Measurements from ENCODE around the gene ZNF579.
A peak's percentile ranks its signal among the peaks of the same experiment; 100 is the strongest.

ZNF579 gene

DNA sequence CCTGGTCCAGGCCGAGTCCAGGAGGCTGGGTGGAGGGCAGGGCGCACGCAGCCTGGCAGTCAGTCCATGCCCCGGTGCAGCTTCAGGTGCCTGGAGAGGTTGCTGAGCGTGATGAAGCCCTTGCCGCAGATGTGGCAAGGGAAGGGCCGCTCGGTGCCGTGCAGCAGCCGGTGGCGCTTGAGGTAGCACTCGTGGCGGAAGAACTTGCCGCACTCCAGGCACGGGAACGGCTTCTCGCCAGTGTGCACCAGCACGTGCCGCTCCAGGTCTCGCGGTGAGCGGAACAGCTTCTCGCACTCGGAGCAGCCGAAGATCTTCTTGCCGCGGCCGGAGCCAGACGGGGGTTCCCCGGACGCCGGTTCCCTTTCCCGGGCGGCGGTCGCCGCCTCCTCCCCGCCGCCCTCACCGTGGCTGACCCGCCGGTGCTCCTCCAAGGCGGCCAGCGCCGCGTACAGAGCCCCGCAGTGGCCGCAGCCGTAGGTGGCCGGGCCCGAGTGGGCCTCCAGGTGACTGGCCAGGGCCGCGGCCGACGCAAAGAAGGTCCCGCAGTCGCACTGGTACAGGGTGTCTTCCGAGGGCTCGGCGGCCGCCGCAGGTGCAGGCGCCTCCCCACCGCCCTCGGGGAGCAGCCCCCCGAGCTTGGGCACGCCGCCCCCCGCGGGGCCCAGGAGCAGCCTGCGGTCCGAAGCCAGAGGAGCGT is 11.9 kb upstream of the ZNF579 start:
- Histone ChIP-seq H3K9me3 (ENCODE audit: insufficient read depth, low read length) (no peaks in the 10 kb centered on the region), H3K4me1 (ENCODE audit: insufficient read depth, insufficient read length) (peaks cover 4% of the 10 kb centered on the region), H3K36me3 (ENCODE audit: insufficient read depth, insufficient read length, low read length) (peaks cover 40% of the 10 kb centered on the region), H3K27me3 (ENCODE audit: insufficient read depth, insufficient read length) (no peaks in the 10 kb centered on the region), H3K9ac (ENCODE audit: insufficient read length, low read depth) (no peak overlapping the region), H3K4me3 (ENCODE audit: insufficient read length, low read depth) (no peak overlapping the region)
- no peak for DNase-seq (ENCODE audit: low read depth, low spot score)
- TF ChIP-seq SUZ12 (IDR thresholded peaks at IDR 0.05; ENCODE audit: extremely low read depth, insufficient read depth, insufficient read length) (no peak), ZNF274 (IDR thresholded peaks at IDR 0.05; ENCODE audit: low read depth, low read length) (no peak), YY1 (IDR thresholded peaks at IDR 0.05; ENCODE audit: insufficient read depth, insufficient read length) (no peak)

DNA sequence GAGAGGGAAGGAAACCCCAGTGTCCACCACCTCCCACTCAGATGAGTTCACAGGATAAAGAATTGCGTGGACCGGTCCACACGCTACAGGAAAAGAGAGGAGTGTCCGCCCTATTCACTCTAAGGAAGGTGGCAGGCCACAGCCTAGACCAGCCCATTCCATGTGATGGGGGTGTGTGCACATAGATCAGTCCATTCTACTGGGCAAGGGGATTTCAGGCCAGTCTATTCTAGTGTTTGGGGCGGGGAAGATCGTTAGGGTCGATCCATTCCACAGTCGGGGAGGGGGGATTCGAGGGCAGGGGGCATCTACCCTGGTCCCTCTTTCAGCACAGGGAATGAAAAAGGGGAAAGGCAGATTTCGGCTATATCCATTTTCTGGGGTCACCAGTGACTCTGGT is 10.9 kb upstream of the ZNF579 start:
- no peak overlapping the region for H3K4me3 ChIP-seq (ENCODE audit: insufficient read length, low read depth)
- no peak for TF ChIP-seq SUZ12 (IDR thresholded peaks at IDR 0.05; ENCODE audit: extremely low read depth, insufficient read depth, insufficient read length)
- TF ChIP-seq YY1 (IDR thresholded peaks at IDR 0.05; ENCODE audit: insufficient read depth, insufficient read length), result no peak
- TF ChIP-seq ZNF274 (IDR thresholded peaks at IDR 0.05; ENCODE audit: low read depth, low read length), result no peak
- H3K36me3 ChIP-seq (ENCODE audit: insufficient read depth, insufficient read length, low read length), result peaks cover 36% of the 10 kb centered on the region
- H3K9me3 ChIP-seq (ENCODE audit: insufficient read depth, low read length), result no peaks in the 10 kb centered on the region
- H3K9ac ChIP-seq (ENCODE audit: insufficient read length, low read depth), result no peak overlapping the region
- H3K27me3 ChIP-seq (ENCODE audit: insufficient read depth, insufficient read length), result no peaks in the 10 kb centered on the region
- H3K4me1 ChIP-seq (ENCODE audit: insufficient read depth, insufficient read length), result peaks cover 4% of the 10 kb centered on the region
- no peak for DNase-seq (ENCODE audit: low read depth, low spot score)

DNA sequence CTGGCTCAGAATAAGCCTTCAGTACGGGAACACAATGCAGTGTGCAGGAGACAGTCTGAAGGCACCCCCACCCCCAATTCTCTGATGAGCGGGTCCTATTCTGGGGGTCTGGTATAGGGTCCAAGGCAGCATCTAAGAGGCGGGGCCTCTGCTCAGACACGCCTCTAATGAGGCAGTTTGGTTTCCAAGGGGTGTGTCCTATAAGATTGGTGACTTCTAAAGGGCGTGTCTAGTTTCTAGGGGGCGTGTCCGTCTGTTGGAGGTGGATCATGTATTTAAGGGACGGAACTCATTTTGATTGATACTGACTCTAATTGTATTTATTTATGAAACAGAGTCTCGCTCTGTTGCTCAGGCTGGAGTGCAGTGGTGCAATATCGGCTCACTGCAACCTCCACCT is 10.0 kb upstream of the ZNF579 start:
- H3K27me3 ChIP-seq (ENCODE audit: insufficient read depth, insufficient read length), result no peaks in the 10 kb centered on the region
- TF ChIP-seq ZNF274 (IDR thresholded peaks at IDR 0.05; ENCODE audit: low read depth, low read length), result no peak
- no peak for TF ChIP-seq SUZ12 (IDR thresholded peaks at IDR 0.05; ENCODE audit: extremely low read depth, insufficient read depth, insufficient read length)
- no peak for TF ChIP-seq YY1 (IDR thresholded peaks at IDR 0.05; ENCODE audit: insufficient read depth, insufficient read length)
- no peaks in the 10 kb centered on the region for H3K9me3 ChIP-seq (ENCODE audit: insufficient read depth, low read length)
- H3K9ac ChIP-seq (ENCODE audit: insufficient read length, low read depth), result no peak overlapping the region
- peaks cover 4% of the 10 kb centered on the region for H3K4me1 ChIP-seq (ENCODE audit: insufficient read depth, insufficient read length)
- DNase-seq (ENCODE audit: low read depth, low spot score), result no peak
- no peak overlapping the region for H3K4me3 ChIP-seq (ENCODE audit: insufficient read length, low read depth)
- H3K36me3 ChIP-seq (ENCODE audit: insufficient read depth, insufficient read length, low read length), result peaks cover 27% of the 10 kb centered on the region

GRCh38 chr19:55590109-55590508 is 9.5 kb upstream of the ZNF579 start:
- Histone ChIP-seq H3K4me1 (ENCODE audit: insufficient read depth, insufficient read length) (peaks cover 4% of the 10 kb centered on the region), H3K4me3 (ENCODE audit: insufficient read length, low read depth) (no peak overlapping the region), H3K9me3 (ENCODE audit: insufficient read depth, low read length) (no peaks in the 10 kb centered on the region), H3K27me3 (ENCODE audit: insufficient read depth, insufficient read length) (no peaks in the 10 kb centered on the region), H3K9ac (ENCODE audit: insufficient read length, low read depth) (no peak overlapping the region), H3K36me3 (ENCODE audit: insufficient read depth, insufficient read length, low read length) (peaks cover 22% of the 10 kb centered on the region)
- DNase-seq (ENCODE audit: low read depth, low spot score), result no peak
- TF ChIP-seq YY1 (IDR thresholded peaks at IDR 0.05; ENCODE audit: insufficient read depth, insufficient read length), result no peak
- no peak for TF ChIP-seq ZNF274 (IDR thresholded peaks at IDR 0.05; ENCODE audit: low read depth, low read length)
- no peak for TF ChIP-seq SUZ12 (IDR thresholded peaks at IDR 0.05; ENCODE audit: extremely low read depth, insufficient read depth, insufficient read length)

DNA sequence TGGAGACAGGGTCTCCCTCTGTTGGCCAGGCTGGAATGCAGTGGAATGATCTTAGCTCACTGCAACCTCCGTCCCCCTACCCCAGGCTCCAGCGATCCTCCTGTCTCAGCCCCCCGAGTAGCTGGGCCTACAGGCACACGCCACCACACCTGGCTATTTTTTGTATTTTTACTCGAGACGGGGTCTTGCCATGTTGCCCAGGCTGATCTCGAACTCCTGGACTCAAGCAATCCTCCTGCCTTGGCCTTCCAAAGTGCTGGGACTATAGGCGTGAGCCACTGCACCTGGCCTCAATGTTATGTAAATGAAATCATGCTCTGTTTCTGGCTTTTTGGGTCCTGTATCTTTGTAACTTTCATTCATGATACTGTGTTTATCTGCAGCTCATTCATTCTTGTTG is 8.1 kb upstream of the ZNF579 start:
- no peak overlapping the region for H3K4me3 ChIP-seq (ENCODE audit: insufficient read length, low read depth)
- peaks cover 4% of the 10 kb centered on the region for H3K4me1 ChIP-seq (ENCODE audit: insufficient read depth, insufficient read length)
- TF ChIP-seq ZNF274 (IDR thresholded peaks at IDR 0.05; ENCODE audit: low read depth, low read length) (no peak), YY1 (IDR thresholded peaks at IDR 0.05; ENCODE audit: insufficient read depth, insufficient read length) (no peak), SUZ12 (IDR thresholded peaks at IDR 0.05; ENCODE audit: extremely low read depth, insufficient read depth, insufficient read length) (no peak)
- peaks cover 14% of the 10 kb centered on the region for H3K36me3 ChIP-seq (ENCODE audit: insufficient read depth, insufficient read length, low read length)
- no peaks in the 10 kb centered on the region for H3K9me3 ChIP-seq (ENCODE audit: insufficient read depth, low read length)
- no peak for DNase-seq (ENCODE audit: low read depth, low spot score)
- H3K9ac ChIP-seq (ENCODE audit: insufficient read length, low read depth), result no peak overlapping the region
- no peaks in the 10 kb centered on the region for H3K27me3 ChIP-seq (ENCODE audit: insufficient read depth, insufficient read length)

DNA sequence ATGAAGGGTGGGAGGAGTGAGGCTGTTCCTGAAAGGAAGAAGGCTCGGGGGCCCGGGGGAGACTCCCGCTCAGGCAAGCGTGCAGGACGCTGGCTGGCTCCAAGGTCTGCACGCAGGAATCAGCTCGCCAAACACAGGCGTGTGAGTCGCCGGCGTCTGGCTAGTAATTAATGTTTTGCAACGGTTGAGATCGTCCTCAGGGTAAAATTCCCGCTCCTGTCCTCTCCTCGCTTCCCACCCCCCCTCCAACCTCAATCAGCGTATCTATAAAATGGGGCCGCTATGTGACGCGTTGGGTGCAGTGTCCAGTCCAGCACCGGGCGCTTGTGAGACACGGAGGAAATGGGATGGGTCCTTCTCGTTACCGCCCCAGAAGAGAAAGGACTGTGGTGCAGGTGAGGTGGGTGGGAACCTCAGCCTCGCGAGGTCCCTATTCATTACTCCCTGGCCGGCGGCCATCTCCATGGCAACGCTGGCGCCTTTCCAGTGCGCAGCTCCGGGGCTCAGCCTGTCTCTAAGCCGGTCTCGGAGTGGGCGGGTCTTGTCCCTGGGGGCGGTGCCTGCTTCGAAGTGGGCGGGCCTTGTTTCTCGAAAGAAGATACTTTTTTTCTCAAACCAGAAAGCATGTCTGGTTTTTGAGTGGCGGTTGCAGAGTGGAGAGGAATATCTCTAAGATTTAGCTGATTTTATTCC is 6.5 kb upstream of the ZNF579 start:
- H3K4me3 ChIP-seq (ENCODE audit: insufficient read length, low read depth), result peak overlapping the region; percentile 21
- no peaks in the 10 kb centered on the region for H3K27me3 ChIP-seq (ENCODE audit: insufficient read depth, insufficient read length)
- H3K36me3 ChIP-seq (ENCODE audit: insufficient read depth, insufficient read length, low read length), result peaks cover 3% of the 10 kb centered on the region
- peaks cover 4% of the 10 kb centered on the region for H3K4me1 ChIP-seq (ENCODE audit: insufficient read depth, insufficient read length)
- no peaks in the 10 kb centered on the region for H3K9me3 ChIP-seq (ENCODE audit: insufficient read depth, low read length)
- H3K9ac ChIP-seq (ENCODE audit: insufficient read length, low read depth), result peak overlapping the region; percentile 80
- DNase-seq (ENCODE audit: low read depth, low spot score), result peak; percentile 89
- TF ChIP-seq ZNF274 (IDR thresholded peaks at IDR 0.05; ENCODE audit: low read depth, low read length) (no peak), YY1 (IDR thresholded peaks at IDR 0.05; ENCODE audit: insufficient read depth, insufficient read length) (no peak), SUZ12 (IDR thresholded peaks at IDR 0.05; ENCODE audit: extremely low read depth, insufficient read depth, insufficient read length) (no peak)

GRCh38 chr19:55585658-55586339 is 5.2 kb upstream of the ZNF579 start:
- Histone ChIP-seq H3K36me3 (ENCODE audit: insufficient read depth, insufficient read length, low read length) (no peaks in the 10 kb centered on the region), H3K9ac (ENCODE audit: insufficient read length, low read depth) (peak overlapping the region; percentile 76), H3K4me3 (ENCODE audit: insufficient read length, low read depth) (peak overlapping the region; percentile 49), H3K9me3 (ENCODE audit: insufficient read depth, low read length) (no peaks in the 10 kb centered on the region), H3K27me3 (ENCODE audit: insufficient read depth, insufficient read length) (no peaks in the 10 kb centered on the region), H3K4me1 (ENCODE audit: insufficient read depth, insufficient read length) (peaks cover 4% of the 10 kb centered on the region)
- no peak for DNase-seq (ENCODE audit: low read depth, low spot score)
- TF ChIP-seq ZNF274 (IDR thresholded peaks at IDR 0.05; ENCODE audit: low read depth, low read length) (no peak), YY1 (IDR thresholded peaks at IDR 0.05; ENCODE audit: insufficient read depth, insufficient read length) (no peak), SUZ12 (IDR thresholded peaks at IDR 0.05; ENCODE audit: extremely low read depth, insufficient read depth, insufficient read length) (no peak)

Measured in NT2/D1 (cell line).